ENCODE data around the gene TOP3A. TPM values are rescaled to one million over a fixed set of nuclear protein-coding genes. Genes with fewer than 3 reads are reported as not detected.

The TOP3A gene
- total RNA-seq, 3 donors from 2014 or later (not counting 1 experiment from before 2014, with no cell fraction given): 38.1 to 59.7 (median 53.2) TPM

GRCh38 chr17:18256351-18256750, 58.4 kb downstream of the TOP3A start:
- H3K27ac Mint-ChIP-seq: peak overlapping the region in 1 of 2 donors; percentile 96
- 96% methylated on average over 11 of the region's 11 CpGs for WGBS (ENCODE audit: insufficient coverage)

DNA sequence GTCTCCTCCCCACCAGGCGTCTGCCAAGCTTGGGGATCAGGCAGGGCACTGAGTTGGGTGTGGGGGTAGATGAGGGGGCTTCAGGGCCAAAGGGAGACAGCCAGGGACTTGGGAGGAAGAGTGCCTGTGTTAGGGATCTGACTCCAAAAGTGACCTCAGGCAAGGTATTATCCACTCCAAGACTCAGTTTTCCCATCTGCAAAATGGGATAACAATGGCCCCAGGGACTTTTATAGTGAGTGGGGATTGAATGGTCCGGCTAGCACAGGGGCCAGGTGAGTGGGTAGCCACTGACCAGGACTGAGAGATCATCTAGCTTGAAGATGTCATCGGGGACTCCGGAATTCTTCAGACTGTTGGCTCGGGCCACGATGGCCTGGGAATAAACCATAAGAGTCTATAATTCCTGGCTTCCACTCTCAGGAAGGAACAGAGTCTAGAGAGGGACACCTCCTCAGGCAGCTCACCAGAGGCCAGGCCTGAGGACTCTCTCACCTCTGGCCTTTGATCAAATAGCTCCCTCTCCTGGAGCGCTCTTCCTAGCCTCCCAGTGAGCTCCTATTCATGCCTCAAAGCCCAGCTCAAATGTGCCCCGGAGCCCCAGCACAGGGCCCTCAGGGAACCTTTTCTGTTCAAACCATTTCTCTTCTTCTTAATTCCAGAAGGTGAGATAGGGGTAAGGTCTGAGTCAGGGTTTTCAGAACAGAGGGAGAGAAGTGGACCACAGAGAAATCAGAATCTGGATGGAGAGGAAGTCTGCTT, 59.7 kb downstream of the TOP3A start:
- no peaks in the 10 kb centered on the region for H3K9me3 Mint-ChIP-seq
- no peak overlapping the region for H3K27ac Mint-ChIP-seq
- no peaks in the 10 kb centered on the region for H3K27me3 Mint-ChIP-seq (ENCODE audit: low read depth in 2 of 2)
- Histone ChIP-seq H3K4me3 (ENCODE audit: low read length) (no peak overlapping the region), H3K36me3 (ENCODE audit: control insufficient read depth, insufficient read depth, low read length) (peaks cover 53% of the 10 kb centered on the region), H3K27ac (ENCODE audit: low read length) (no peak overlapping the region), H3K27me3 (ENCODE audit: control insufficient read depth, insufficient read depth, low read length) (no peaks in the 10 kb centered on the region), H3K4me1 (ENCODE audit: control insufficient read depth, insufficient read depth, low read length) (peaks cover 31% of the 10 kb centered on the region), H3K9me3 (ENCODE audit: control insufficient read depth, insufficient read depth, low read length) (no peaks in the 10 kb centered on the region)
- TF ChIP-seq, protein P1, sequence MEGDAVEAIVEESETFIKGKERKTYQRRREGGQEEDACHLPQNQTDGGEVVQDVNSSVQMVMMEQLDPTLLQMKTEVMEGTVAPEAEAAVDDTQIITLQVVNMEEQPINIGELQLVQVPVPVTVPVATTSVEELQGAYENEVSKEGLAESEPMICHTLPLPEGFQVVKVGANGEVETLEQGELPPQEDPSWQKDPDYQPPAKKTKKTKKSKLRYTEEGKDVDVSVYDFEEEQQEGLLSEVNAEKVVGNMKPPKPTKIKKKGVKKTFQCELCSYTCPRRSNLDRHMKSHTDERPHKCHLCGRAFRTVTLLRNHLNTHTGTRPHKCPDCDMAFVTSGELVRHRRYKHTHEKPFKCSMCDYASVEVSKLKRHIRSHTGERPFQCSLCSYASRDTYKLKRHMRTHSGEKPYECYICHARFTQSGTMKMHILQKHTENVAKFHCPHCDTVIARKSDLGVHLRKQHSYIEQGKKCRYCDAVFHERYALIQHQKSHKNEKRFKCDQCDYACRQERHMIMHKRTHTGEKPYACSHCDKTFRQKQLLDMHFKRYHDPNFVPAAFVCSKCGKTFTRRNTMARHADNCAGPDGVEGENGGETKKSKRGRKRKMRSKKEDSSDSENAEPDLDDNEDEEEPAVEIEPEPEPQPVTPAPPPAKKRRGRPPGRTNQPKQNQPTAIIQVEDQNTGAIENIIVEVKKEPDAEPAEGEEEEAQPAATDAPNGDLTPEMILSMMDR (IDR thresholded peaks at IDR 0.05): no peak
- DNase-seq (no peak), ATAC-seq (no peak)
- WGBS (ENCODE audit: insufficient coverage): 94% methylated on average over 7 of the region's 8 CpGs
- peak overlapping the region; percentile 17 for H3K4me3 Mint-ChIP-seq
- no peaks in the 10 kb centered on the region for H3K36me3 Mint-ChIP-seq
- intact Hi-C loops (cut with micrococcal nuclease): loop anchor here (5.0 kb wide), 1 partner anchor 73 kb away; the partner anchor contains the start of gene ALKBH5
- H3K4me1 Mint-ChIP-seq: peaks cover 15 to 22% of the 10 kb centered on the region in 2 donors

More at GRCh38 chr17:18256351-18256750, 58.4 kb downstream of the TOP3A start:
- TF ChIP-seq, protein P1 (IDR thresholded peaks at IDR 0.05): no peak
- H3K27me3 Mint-ChIP-seq (ENCODE audit: low read depth in 2 of 2): no peaks in the 10 kb centered on the region
- Histone ChIP-seq H3K4me3 (ENCODE audit: low read length) (no peak overlapping the region), H3K36me3 (ENCODE audit: control insufficient read depth, insufficient read depth, low read length) (peaks cover 41% of the 10 kb centered on the region), H3K27me3 (ENCODE audit: control insufficient read depth, insufficient read depth, low read length) (no peaks in the 10 kb centered on the region), H3K4me1 (ENCODE audit: control insufficient read depth, insufficient read depth, low read length) (peaks cover 39% of the 10 kb centered on the region), H3K9me3 (ENCODE audit: control insufficient read depth, insufficient read depth, low read length) (no peaks in the 10 kb centered on the region), H3K27ac (ENCODE audit: low read length) (no peak overlapping the region)
- H3K4me1 Mint-ChIP-seq: peaks cover 17 to 25% of the 10 kb centered on the region in 2 donors
- intact Hi-C loops (cut with micrococcal nuclease): loop anchor here (5.0 kb wide), 1 partner anchor 74 kb away; the partner anchor contains the start of gene ALKBH5
- ATAC-seq (no peak), DNase-seq (no peak)
- H3K9me3 Mint-ChIP-seq: no peaks in the 10 kb centered on the region
- no peaks in the 10 kb centered on the region for H3K36me3 Mint-ChIP-seq
- no peak overlapping the region for H3K4me3 Mint-ChIP-seq

DNA sequence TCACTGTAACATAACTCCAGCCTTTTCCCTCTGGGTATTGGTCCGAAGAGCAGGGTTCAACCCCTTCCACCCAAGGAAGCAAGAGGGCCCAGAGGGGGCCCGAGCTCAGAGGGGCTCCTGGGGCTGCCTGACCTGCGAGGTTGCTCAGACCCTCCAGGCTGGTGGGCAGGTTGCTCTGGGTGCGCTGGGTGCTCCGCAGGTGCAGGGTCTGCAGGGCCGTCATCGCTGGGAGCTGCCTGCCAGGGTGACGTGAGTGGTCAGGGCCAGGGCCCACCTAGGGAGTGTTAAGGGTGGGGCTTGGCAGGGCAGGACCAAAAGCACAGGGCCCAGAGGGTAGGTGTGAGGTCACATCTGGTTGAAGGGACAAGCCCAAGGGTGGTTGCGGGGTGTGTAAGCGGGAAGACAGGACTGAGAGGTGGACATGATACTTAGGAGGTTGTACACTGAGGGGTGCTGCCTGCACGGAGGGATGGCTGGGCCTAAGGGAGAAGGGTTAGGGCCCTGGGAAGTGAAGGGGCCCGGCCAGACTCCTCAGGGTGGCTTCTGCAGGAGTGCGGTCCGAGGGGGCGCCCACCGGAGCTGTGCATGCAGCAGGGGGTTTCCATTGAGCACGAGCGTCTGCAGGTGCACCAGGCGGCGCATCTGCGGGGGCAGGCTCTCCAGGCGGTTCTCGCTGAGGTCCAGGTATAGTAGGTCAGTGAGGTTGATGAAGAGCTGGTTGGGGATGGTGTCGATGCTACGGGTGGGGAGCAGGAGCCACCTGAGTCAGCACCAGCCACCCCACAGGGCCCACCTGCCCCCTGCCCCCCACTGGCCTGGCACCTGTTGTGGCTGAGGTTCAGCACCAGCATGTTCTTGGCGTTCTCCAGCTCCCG, 60.6 kb downstream of the TOP3A start:
- H3K27ac ChIP-seq (ENCODE audit: low read length): no peak overlapping the region
- DNase-seq (no peak), ATAC-seq (no peak)
- TF ChIP-seq, protein P1 (IDR thresholded peaks at IDR 0.05): no peak
- intact Hi-C loops (cut with micrococcal nuclease): no loop called here
- no peaks in the 10 kb centered on the region for H3K9me3 Mint-ChIP-seq
- H3K36me3 Mint-ChIP-seq: no peaks in the 10 kb centered on the region
- peaks cover 24% of the 10 kb centered on the region for H3K4me1 ChIP-seq (ENCODE audit: control insufficient read depth, insufficient read depth, low read length)
- H3K36me3 ChIP-seq (ENCODE audit: control insufficient read depth, insufficient read depth, low read length): peaks cover 54% of the 10 kb centered on the region
- H3K27me3 Mint-ChIP-seq (ENCODE audit: low read depth in 2 of 2): no peaks in the 10 kb centered on the region
- no peaks in the 10 kb centered on the region for H3K27me3 ChIP-seq (ENCODE audit: control insufficient read depth, insufficient read depth, low read length)
- H3K4me3 ChIP-seq (ENCODE audit: low read length): no peak overlapping the region
- WGBS (ENCODE audit: insufficient coverage): 96% methylated on average over 27 of the region's 27 CpGs
- H3K4me1 Mint-ChIP-seq: peaks cover 12 to 17% of the 10 kb centered on the region in 2 donors
- no peak overlapping the region for H3K4me3 Mint-ChIP-seq
- no peaks in the 10 kb centered on the region for H3K9me3 ChIP-seq (ENCODE audit: control insufficient read depth, insufficient read depth, low read length)
- H3K27ac Mint-ChIP-seq: no peak overlapping the region

All from natural killer cell (primary cell).